Ovary (tissue), 10 donors: ENCODE measurements around the gene MIGA1. TPM values are rescaled to one million over a fixed set of nuclear protein-coding genes. Genes with fewer than 3 reads are reported as not detected.
A peak's percentile ranks its signal among the peaks of the same experiment; 100 is the strongest.

ENCODE experiments used
- DNase-seq, 5 donors: peaks; one replicate each; pipeline ENCODE4 v3.0.0-alpha.2; 2019 to 2020
- H3K27ac ChIP-seq, 2 donors: fragments of 200-600 bp; one replicate each; pipeline versions ENCODE4 v1.5.1 to v1.8.0; 2019 to 2022
- H3K27me3 ChIP-seq: fragments of 200-600 bp; one replicate; pipeline ENCODE4 v1.8.0; 2022
- H3K36me3 ChIP-seq: fragments of 200-600 bp; sonication (generic); one replicate; pipeline ENCODE4 v1.5.1; 2019
- H3K4me1 ChIP-seq: one replicate; pipeline ENCODE4 v1.8.1; 2013; ENCODE audit warnings: mild to moderate bottlenecking, moderate library complexity; ENCODE audit not compliant: insufficient read depth
- H3K4me3 ChIP-seq: fragments of 200-600 bp; sonication (generic); one replicate; pipeline ENCODE4 v1.5.1; 2017
- H3K9me3 ChIP-seq, 2 donors: fragments of 200-600 bp in 1 of 2; sonication (generic) in 1 of 2; one replicate each; pipeline versions ENCODE4 v1.5.1 to v1.8.1; 2013 to 2019; ENCODE audit warnings: mild to moderate bottlenecking in 1 of 2, moderate library complexity in 1 of 2
- CTCF ChIP-seq, 3 donors: fragments of 450-650 bp in 2 of 3; fragments of 200-600 bp in 1 of 3; IDR thresholded peaks; one replicate each; pipeline versions ENCODE4 v1.5.1 to v1.8.0; 2016 to 2022; ENCODE audit warnings: antibody characterized with exemption in 3 of 3, mild to moderate bottlenecking in 1 of 3
- EP300 ChIP-seq: sonication (generic); formaldehyde crosslinking; IDR thresholded peaks from one replicate; pipeline ENCODE4 v1.6.1; 2017; ENCODE audit warnings: antibody characterized with exemption
- POLR2A ChIP-seq: fragments of 450-650 bp; IDR thresholded peaks from one replicate; pipeline ENCODE4 v1.6.1; 2017; ENCODE audit warnings: antibody characterized with exemption, mild to moderate bottlenecking, moderate library complexity
- WGBS, 3 donors: extraction: QIAGEN DNeasy Blood & Tissue Kit in 1 of 3; methylation state at CpG; one replicate each; pipeline versions ENCODE4 v1.1.5 to v1.1.7; 2013 to 2017; 5-methylcytosine and 5-hydroxymethylcytosine counted together
- intact Hi-C, 4 donors: fragments of 100-400 bp; cut with DNase I; formaldehyde crosslinking; loops; one replicate each; pipeline versions ENCODE4 v1.11.0 to v1.15.1; 2022 to 2023
- long read RNA-seq, 3 donors: library from polyadenylated mRNA in 2 of 3; unstranded in 2 of 3; transcript quantifications; one replicate each; pipeline ENCODE4 v2.0.0 and lab custom pipeline, GENCODE V29; 2021 to 2026
- polyA plus RNA-seq, 2 donors: library from polyadenylated mRNA; stranded (reverse); fragments of 200-250 nt in 1 of 2; fragments of 350-450 nt in 1 of 2; fragmentation: Illumina TruSeq in 1 of 2; extraction: RNeasy Lipid Tissue Mini Kit (QIAGEN cat#74804) in 1 of 2; gene quantifications; one replicate each; pipeline ENCODE4 v1.2.3, GENCODE V29; 2013 to 2014
- total RNA-seq, 7 donors: library from RNA; depleted of rRNA in 2 of 7; stranded (reverse); fragments of >200 nt in 2 of 7; fragmentation: NEBNext Ultra II Directional in 3 of 7; extraction: Animal tissue kit (Norgen Biotek cat#: 25700) in 3 of 7; gene quantifications; one replicate each; pipeline versions ENCODE4 v1.1.0 to v1.2.4, GENCODE V29; 2016 to 2023
- donor health status: DM: no; HTN: no; CAD: no; lungs with moderate emphysema.
- donor health status: DM: no; HTN: no; CAD: no.
- donor health status: Bipolar disorder and iron deficiency.
- donor health status: DM: yes; HTN: yes; CAD: no.
- donor health status: DM: no; HTN: no; CAD: no.
- donor health status: DM: yes; HTN: yes; CAD: no.

Gene MIGA1
- 10 to 100 TPM; 11.3 to 24.0 (median 19.0) TPM for total RNA-seq
- polyA plus RNA-seq = 1 to 10 TPM; 6.5 to 8.7 TPM
- long read RNA-seq, donor 1, full-length matches to known transcripts = 19 of 48 reads
- long read RNA-seq, donor 1, partial matches to known transcripts = 10 of 48 reads
- long read RNA-seq, donor 1, other reads (novel, unspliced or antisense) = 19 of 48 reads
- long read RNA-seq, donor 2, full-length matches to known transcripts = 3 of 3 reads
- long read RNA-seq, donor 2, partial matches to known transcripts = 0 of 3 reads
- long read RNA-seq, donor 2, other reads (novel, unspliced or antisense) = 0 of 3 reads
- long read RNA-seq, donor 3, partial matches to known transcripts = 3 of 7 reads
- long read RNA-seq, donor 3, other reads (novel, unspliced or antisense) = 4 of 7 reads

DNA sequence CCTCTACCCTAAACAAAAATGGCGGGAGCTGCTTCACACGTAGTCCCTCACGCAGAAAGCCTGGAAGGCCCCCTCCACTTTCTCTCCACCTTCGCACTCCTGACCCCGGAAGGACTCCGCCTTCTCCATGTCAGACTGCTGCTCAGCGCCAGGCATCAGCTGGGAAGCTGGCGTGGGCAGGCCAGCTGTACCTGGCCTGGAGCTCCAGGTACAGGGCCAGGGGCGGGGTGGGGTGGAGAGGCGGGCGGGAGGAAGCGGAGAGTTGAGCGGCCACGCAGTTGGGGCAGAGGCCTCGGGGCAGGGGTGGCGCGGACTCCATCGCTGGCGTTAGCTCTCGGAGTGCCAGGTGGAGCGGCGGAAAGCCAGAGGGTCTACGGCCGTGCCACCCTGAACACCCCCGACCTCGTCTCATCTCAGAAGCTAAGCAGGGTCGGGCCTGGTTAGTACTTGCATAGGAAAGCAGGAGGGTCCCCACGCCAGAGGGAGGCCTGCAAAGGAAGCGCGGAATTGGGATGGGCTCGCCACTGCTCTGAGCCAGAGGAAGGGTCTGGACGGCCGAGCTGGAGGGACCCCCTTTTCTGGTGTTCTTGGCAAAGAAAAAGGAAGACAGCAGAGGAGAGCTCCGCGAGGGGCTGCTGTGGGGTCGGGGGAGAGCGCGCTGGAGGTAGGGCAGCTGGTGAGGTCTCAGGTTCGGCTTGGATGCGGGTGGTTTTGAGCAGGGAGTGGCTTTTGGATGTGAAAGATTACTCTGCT, at the start of gene MIGA1:
Gene MIGA1, plus strand, starts transcription at position 121 of the 753 bp plus-strand sequence. CDS start 3,604 bp downstream, outside the sequence.
- intact Hi-C loops = no loop called here
- no peaks in the 10 kb centered on the region for H3K4me1 ChIP-seq
- 0 to 1% (median 0%) methylated on average over 40 of the region's 40 CpGs for WGBS, 3 donors
- H3K9me3 ChIP-seq = no peaks in the 10 kb centered on the region
- no peaks in the 10 kb centered on the region for H3K27me3 ChIP-seq
- peak within 1 kb of the TSS; percentile 17 to 29 for H3K27ac ChIP-seq
- H3K4me3 ChIP-seq = peak within 1 kb of the TSS; percentile 60
- DNase-seq = peak; percentile 84 to 91 (median 87)
- no peak for TF ChIP-seq EP300
- no peak for TF ChIP-seq POLR2A
- no peak for TF ChIP-seq CTCF (IDR thresholded peaks at IDR 0.05)
- no peaks in the 10 kb centered on the region for H3K36me3 ChIP-seq

- intact Hi-C loops = no loop called here
- Histone ChIP-seq H3K36me3 (no peaks in the 10 kb centered on the region), H3K9me3 (no peaks in the 10 kb centered on the region), H3K4me1 (no peaks in the 10 kb centered on the region), H3K4me3 (no peak overlapping the region), H3K27ac (no peak overlapping the region), H3K27me3 (no peaks in the 10 kb centered on the region)
- WGBS, 3 donors = 62 to 84% (median 63%) methylated on average over 1 of the region's 1 CpG
- DNase-seq = no peak
- TF ChIP-seq EP300 = no peak
- no peak for TF ChIP-seq POLR2A
- no peak for TF ChIP-seq CTCF (IDR thresholded peaks at IDR 0.05)
These were observed 47.4 kb upstream of the MIGA1 start for GRCh38 chr1:77732090-77732489.

GRCh38 chr1:77739235-77739634, 40.2 kb upstream of the MIGA1 start:
- Histone ChIP-seq H3K4me3 (no peak overlapping the region), H3K36me3 (no peaks in the 10 kb centered on the region), H3K9me3 (no peaks in the 10 kb centered on the region), H3K4me1 (no peaks in the 10 kb centered on the region), H3K27ac (no peak overlapping the region), H3K27me3 (no peaks in the 10 kb centered on the region)
- intact Hi-C loops = no loop called here
- DNase-seq = no peak
- TF ChIP-seq POLR2A = no peak
- no peak for TF ChIP-seq CTCF (IDR thresholded peaks at IDR 0.05)
- no peak for TF ChIP-seq EP300
- 88 to 95% (median 90%) methylated on average over 1 of the region's 1 CpG for WGBS, 3 donors

DNA sequence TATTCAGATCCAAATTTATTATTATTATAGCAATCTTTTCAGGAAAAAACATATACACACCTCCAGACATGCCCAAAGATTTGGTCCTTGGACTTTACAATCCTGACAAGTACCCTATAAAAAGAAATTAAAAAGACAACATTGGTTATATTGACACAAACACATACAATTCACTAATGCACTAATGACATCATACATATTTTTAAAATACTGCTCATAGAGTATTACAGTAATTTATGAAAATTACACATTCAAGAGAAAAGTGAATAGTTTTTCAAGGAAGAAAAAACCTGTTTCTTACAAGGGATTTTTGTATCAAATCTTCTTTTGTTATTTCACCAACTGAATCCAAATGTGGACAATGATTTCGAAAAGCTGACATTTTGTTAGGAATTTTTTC, 38.1 kb upstream of the MIGA1 start:
- Histone ChIP-seq H3K36me3 (no peaks in the 10 kb centered on the region), H3K4me1 (no peaks in the 10 kb centered on the region), H3K27me3 (no peaks in the 10 kb centered on the region), H3K27ac (no peak overlapping the region), H3K9me3 (no peaks in the 10 kb centered on the region), H3K4me3 (no peak overlapping the region)
- WGBS, 3 donors = 87 to 96% (median 93%) methylated on average over 1 of the region's 1 CpG
- TF ChIP-seq CTCF (IDR thresholded peaks at IDR 0.05) = no peak
- no peak for TF ChIP-seq POLR2A
- no peak for TF ChIP-seq EP300
- no peak for DNase-seq
- intact Hi-C loops = no loop called here
